UCSD-AML1 (cell line): ENCODE measurements around the gene THUMPD3.

Experiments
- DNase-seq: peaks from one replicate; lab custom pipeline; 2025; ENCODE audit not compliant: unreplicated experiment; lab: John Stamatoyannopoulos, UW

Gene THUMPD3

DNA sequence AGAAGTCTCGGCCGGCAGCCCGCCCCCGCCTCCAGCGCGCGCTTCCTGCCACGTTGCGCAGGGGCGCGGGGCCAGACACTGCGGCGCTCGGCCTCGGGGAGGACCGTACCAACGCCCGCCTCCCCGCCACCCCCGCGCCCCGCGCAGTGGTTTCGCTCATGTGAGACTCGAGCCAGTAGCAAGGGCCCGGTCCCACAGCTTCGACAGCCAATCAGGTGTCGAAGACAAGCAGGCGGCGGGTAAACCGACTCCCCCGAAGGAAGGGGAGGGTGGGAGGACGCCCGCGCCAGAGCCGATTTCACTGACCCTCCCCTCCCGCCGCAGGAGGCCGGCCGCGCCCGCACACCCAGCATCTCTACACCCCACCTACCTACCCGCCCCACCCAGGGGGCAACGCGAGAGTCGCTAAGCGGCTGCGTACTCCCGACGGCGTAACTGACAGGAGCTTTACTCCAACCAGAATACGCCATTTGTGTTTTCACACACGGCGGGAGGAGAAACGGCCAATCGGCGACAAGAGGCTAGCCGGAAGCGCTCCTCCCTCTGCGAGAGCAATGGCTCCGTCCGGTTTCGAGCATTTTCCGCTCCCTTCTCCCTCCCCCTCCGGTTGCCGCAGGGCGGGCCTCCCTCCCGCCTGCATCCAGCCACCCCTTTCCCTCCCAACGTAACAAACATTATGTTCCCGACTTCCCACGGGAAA is 33.9 kb downstream of the THUMPD3 start:
- peak; percentile 100 for DNase-seq

DNA sequence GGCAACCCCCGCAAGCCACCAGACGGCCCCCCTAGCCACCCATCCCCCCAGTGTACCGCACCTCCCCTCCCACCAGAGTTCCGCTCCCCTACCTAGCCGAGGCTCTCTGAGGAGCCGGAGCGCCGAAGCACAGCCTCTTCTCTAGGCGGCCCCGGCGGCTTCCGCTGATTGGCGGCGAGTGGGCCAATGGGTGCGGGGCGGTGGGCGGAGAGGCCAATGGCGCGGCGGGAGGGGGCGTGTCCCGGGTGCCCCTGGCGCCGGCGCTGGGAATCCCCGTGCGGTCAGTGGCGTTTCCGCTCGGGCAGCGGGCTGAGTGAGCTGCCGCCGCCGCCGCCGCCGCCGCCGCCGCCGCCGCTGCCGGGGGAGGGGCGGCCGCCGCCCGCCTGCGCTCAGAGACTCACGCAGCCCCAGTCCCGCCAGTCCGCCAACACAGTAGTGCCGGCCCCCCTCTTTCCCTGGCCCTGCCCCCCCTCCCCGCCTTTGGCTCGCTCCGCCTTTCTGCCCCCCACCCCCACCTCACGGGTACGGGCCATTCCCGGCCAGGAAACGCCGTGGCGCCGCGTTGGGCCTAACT is 34.6 kb downstream of the THUMPD3 start, which contains the start of gene SETD5:
Gene SETD5, plus strand, starts transcription at position 284 of the 574 bp plus-strand sequence. CDS start 31,324 bp downstream, outside the sequence.
- DNase-seq, result peak; percentile 98

DNA sequence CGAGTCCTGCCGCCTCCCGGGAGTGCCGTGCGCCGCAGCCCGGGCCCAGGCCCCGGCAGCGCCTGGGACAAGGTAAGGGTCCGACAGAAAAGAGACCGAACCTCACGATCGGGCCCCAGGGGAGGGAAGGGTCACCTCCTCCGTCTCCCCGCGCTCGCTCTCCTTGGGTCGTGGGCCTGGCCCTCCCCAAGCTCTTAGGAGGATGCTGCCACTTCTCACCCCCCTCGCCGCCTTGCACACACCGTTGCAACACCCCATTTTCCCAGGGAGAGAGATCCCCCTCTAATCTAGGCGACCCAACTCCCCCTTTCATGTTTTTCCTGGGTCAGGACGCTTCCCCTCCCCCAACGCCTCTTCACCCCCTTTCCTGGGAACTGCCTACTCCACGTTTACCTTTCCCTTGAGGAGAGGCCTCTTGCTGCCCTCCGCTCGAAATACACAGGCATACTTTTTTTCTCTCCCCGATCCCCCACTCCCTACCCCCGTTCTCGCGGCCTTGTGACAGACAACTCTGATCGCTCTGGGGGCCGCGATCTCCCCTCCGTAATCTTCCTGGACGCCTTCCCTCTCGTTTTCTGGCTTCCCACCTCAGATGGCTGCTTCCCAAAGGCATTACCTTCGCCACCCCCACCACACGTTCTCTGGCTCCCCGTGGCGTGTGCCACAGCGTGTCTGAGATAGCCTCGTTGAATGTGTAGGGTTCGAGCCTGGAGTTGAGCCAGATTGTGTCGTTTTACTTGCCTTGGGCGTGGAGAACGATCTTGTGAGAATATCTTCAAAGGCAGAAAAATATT is 35.2 kb downstream of the THUMPD3 start:
- peak; percentile 39 for DNase-seq

DNA sequence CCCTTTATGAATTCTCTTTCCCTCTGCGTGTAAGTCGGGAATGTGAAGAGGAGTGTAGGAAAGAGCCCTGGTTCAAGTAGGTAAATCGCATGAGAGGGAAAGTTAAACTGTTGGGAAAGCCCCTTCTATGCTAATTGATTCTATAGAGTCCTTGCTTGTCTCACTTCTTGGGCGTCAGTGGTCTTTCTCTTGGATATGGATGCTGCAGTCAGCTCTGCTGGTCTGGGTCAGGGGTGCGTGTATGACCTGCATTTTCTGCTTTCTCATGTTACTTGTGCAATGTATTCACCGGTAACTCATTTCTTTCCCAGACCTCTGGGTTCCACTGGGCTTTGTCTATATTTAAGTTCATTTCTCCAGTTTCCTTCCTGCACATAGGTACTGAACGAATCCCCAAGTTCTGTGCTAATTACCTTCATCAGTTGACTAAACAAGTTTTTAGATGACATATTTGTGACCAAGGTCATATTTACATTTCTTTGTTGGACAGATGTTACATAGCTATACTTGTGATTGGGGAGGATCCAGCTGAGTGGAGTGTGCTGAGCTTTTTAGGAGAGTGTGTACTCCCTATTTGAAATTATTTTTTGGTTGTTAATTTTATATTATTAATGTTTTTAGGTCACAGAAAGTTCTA is 36.0 kb downstream of the THUMPD3 start:
- DNase-seq, result peak; percentile 22

DNA sequence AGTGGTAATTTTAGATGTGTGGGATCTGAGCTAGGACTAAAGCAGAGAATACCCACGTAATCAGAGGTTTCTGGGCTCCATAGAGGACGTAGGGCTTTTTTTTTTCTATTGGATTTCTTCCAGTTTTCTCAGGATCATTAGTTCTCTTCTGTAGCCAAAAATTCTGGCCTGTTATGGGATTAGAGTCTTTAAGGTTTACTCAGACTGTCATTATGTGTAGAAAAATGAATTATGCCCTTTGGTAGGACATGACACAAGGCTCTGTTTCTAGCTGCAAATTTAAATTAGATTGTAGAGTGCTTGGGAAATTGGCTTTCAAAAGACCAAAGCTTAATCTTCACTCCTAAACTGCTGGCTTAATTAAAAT is 36.5 kb downstream of the THUMPD3 start:
- no peak for DNase-seq

DNA sequence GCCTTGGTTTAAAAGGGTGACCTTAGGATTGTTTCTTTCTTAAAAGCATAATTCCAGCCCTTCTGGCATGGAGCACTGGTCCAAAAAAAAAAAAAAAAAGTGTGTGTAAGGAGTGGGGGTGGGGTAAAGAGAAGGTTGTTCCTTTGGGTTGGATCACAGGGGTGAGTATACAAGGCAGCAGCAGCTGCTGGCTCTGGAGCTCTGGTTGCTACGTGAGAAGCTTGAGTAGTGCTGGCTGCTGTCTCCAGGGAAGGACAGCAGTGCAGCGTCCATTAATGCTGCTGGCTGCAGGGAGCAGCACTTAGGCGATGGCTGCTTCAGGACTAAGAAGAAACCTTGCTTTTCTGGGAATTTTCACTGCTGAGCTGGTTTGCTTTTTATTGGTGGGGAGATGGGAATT is 36.9 kb downstream of the THUMPD3 start:
- peak; percentile 50 for DNase-seq

DNA sequence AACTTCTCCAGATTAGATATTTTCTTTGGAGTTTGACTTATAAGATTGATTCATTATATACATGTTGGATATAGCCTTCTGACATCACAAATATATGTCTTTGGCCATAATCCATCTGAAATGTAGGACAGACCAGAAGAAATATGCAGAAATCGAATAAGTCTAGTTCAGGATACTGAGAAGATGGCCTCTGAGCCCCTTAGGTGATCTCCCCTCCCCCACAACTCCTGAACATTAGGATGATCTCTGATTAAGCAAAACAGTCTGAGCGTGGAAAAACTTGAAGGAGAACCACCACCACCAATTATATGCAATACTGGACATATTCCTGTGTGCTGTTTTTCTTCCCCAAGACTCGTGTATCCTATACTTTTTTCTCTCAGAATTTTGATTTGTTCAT is 37.8 kb downstream of the THUMPD3 start:
- DNase-seq, result no peak

DNA sequence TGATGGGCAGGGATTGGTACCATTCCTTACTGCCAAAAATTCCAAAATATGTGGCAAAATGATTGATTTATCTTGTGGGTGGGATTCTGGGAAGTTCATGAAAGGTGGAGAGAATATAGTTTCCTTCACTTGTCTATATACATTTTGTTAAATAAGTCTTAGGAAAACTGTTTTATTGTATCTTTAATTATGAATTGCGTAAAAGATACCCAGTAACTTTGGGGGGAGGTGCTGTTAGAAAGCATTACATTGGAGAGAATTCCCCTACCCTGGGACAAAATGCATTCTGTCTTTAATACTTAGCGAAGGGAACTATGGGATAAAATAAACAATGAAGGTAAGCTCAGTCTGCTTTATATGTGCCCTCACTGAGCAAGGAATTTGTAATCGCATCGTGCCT is 39.1 kb downstream of the THUMPD3 start:
- no peak for DNase-seq

DNA sequence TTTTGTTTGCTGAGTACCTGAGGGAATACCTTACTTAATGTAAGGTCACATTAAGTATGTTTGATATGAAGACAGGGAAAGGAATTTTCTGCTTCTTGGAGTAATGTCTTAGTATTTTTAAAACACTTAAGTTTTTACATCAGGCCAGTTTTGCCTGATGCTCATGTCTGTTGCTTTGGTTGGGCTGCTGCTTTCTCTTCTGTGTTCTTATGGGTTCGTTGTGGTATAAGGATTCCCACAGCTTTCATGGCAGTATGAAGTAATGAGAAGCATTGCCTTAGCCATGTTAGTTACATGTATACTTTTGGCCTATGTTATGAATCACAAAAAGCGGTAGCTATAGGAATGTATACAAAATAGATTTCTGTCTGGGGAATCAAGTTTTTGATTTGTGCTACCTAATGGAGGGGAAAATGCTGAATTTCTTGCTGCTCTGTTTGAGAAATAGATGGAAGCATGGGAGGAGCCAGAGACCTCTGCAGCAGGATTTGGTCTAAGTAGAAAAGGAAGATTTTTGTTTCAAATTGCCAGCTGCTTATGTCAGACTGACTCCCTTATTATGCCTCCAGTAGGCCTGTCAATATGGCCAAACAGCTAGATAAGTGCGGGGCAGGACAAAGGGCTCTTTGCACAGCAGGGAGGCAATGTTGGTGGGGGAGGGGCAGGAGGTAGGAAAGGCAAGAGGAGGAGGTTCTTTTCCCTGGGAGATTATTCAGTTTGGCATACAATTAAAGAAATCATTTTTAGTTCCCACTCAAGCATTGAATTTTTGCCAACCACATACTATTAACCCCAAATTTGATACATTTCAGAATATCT is 39.8 kb downstream of the THUMPD3 start:
- DNase-seq, result no peak

DNA sequence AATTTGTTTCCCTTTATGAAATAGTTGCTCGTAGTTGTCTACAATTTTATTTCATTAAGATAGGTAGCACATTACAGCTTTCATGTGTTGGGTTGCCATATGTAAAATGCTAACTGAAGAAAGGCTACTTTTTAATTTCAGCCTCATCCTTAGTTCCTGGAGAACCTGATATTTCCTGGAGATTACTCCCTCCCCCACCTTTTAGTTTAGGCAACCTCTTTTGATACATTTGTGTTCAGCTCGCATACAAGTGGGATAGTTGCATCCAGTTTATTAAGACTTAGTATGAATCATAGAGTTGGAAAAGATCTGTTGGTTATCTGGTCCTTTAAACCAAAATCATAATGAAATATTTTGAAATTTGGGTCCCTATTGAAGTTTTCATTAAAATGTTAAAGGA is 40.6 kb downstream of the THUMPD3 start:
- DNase-seq, result no peak

DNA sequence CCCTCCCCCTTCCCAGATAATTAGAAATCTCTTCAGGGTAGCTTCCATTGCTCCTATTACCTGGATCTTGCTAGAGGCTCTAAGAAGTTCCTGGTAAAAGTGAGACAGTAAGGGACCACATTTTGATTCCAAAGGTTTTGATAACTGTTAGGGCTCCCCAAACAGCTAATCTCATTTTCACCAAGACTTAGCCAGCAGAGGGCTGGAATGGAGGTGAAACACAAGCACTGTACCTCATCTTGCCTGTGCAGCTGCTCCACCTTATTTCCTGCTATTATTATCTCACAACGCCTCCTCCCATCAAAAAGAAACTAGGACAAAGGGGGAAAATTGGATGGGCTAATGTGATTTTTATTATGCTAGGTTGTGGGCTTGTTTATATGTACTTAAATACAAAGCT is 41.8 kb downstream of the THUMPD3 start:
- no peak for DNase-seq

DNA sequence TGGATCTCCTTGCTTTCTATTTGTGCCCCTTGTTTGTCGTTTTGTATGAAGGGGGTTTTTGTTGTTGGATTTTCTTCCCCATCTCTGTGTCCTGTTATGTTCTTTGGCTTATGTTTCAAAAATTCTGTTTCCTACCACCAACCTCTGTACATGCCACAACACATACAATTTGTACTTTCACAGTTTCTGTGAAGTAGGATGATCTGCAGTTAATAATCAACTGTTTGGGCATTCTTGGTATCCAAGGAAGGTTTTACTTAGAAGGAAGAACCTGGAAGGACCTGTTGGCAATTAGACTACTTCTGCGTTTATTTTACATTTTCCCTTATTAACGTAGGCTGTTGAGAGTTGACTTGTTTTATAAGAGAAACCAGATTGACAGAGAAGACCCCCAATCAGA is 42.9 kb downstream of the THUMPD3 start:
- DNase-seq, result no peak

DNA sequence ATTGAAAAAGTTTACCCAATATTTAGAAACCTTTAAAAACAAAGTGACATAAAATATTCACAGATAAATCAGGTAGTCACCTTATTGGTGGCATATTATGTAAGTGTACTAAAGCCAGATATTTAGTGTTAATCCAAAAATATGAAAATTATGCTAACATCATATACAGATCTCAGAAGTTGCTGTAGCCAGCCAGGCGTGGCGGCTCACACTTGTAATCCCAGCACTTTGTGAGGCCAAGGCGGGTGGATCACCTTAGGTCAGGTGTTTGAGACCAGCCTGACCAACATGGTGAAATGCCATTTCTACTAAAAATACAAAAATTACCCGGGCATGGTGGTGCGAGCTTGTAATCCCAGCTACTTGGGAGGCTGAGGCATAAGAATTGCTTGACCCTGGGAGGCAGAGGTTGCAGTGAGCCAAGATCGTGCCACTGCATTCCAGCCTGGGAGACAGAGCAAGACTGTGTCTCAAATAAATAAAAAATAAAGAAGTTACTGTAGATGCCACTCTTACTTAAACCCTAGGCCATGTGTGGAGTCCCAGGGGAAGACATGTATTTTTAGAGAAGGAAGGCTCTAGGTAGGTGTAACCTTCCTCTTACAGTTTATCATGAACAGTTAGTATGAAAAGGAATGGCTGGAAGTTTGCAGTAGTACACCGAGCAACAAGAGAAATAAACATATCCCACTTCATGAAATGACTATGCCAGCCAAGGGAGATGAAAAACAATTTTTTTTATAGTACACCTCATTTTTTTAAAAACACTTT is 44.2 kb downstream of the THUMPD3 start:
- DNase-seq, result no peak

DNA sequence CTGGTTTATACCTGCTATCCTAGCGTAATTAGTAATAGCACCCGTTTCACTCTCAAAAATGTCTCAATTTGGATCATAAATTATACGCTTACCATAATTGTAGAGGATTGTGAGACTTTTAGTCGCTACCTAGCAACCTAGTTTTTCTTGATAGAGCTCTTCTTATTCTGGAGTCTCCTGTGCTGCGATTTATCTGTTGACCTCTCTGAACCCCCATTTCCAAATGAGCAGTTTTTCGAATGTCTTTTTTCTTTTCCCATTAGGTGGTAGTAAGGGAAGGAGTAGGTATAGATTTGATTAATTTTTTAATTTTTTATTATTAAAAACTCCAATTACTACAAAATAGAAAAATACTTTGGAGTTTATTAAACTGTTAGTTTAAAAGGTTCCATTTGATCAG is 45.2 kb downstream of the THUMPD3 start:
- DNase-seq, result no peak

DNA sequence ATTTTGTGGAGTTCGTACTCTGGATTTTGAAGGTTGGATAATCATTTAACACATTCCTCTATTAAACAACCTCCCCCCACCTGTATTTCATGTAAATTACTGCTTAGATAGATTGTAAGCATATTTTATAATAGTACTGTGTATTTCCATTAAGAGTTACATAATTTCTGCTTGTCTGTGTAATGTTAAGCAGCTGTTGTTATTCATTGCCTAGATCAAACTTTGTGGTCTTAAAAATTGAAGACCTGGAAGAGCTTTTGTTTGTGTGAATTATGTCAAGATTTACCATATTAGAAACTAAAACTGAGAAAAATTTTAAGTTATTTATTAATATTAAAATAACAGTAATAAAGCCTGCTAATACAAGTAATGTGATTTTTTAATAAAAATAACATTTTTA is 45.7 kb downstream of the THUMPD3 start:
- no peak for DNase-seq

DNA sequence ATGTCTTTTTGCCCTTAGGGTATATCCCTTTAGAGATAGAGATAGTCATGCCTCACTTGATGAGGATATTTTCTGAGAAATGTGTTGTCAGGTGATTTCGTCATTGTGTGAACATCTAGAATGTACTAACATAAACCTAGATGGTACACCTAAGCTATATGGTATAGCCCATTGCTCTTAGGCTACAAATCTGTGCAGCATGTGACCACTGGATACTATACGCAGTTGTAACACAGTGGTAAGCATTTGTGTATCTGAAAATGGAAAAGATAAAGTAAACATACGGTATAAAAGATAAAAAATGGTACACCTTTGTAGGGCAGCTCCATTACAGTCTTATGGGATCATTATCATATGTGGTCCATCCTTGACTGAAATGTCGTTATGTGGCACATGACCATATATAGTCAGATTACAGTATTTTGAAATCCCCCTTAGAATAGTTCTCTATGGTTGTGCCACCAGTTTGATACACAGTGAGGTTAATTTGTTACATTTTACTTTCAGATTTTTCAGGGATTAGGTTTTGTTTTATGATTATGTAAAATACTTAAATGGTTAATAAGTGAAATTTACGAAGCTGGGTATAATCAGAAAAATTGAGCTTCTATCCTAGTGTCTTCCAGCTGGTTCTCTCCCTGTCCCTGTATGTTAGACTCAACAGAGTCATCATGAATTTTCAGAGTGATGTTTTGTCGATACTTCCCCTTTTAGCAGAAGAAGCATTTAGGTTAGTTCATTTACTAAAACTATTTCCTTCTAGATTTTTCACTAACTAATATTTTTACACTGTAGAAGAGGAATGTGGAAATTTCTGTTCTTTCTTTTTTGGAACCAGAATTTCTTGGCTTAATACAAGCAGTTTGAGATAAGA is 47.4 kb downstream of the THUMPD3 start:
- DNase-seq, result no peak

DNA sequence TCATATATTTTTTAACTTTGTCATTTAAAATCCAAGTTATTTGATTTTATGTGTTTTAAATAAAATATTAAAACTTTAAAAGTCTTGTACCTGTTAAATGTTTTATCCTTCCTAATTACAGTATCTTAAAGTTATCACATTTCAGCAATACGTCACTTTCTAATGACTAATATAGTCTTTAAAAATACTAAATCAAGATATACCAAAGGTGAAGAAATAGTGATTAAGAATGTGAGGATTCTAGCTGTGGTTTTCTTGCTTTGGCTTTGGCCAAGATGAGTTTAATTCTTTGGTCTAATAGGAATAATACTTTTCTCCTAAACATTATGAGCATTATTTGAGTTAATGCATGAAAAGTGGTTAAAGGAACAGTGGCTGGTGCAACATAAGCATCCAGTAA is 48.4 kb downstream of the THUMPD3 start:
- DNase-seq, result no peak

DNA sequence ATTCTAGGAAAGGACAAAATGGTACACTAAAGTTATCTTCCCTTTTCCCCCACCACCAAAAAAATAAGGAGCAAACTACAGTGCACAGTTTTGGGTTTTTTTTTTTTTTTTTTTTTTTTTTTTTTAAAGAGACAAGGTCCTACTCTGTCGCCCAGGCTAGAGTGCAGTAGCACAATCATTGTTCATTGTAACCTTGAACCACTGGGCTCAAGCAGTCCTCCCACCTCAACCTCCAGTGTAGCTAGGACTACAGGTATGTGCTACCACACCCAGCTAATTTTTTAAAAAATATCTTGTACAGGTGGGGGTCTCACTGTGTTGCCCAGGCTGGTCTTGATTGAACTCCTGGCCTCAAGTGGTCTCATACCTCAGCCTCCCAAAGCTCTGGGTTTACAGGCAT is 49.4 kb downstream of the THUMPD3 start:
- DNase-seq, result no peak

DNA sequence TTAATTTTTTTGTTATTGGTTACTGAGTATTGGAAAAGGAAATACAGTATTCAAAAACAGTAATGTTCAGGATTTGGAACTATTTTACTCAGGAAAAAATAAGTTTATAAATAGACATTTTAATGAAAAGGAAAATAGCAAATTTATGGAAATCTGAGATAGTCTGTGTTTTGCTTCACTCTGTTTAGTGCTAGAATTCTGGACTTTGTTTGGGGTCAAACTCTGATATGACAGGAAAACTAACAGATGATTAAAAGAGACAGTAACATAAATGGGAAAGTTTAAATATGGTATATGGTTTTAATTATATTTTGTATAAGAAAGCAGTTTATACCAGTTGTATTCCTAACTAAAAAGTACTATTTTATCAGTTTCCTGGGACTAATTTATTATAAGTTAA is 52.0 kb downstream of the THUMPD3 start:
- DNase-seq, result no peak
